ENCODE measurements around the gene DNAL1.

DNA sequence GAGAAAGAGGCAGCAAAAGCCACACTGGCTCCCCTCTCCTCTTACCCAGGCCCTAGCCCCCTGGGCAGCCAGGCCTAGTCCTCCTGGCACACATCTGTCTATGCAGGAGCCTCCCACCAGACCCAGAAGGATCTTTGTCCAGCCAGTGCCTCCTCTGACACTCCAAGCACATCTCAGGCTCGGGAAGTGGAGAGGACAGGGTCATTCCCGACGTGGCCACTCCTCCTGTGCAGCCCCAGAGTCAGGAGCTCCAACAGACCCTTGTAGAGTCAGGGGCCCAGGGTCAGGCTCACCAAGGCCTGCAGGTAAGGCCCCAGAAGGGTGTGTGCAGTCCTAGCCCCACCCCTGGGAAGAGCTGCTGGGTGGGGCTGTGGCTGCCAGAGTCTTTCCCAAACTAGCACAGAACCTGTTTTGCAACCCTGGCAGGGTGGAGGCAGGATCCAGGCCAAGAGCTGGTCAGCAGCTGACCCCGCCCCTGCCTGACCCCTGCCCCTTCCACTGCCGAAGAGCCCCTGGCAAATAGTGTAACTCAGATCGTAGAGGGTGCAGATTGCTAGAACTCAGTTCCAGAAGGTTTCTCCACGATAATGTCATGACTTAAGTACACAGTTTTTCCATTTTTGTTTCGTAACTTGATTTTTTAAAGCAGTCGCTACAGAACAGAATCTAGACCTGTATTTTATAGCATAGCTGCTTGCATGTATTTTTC, 96.0 kb downstream of the DNAL1 start:
- no peak for TF ChIP-seq CBX3 (IDR thresholded peaks at IDR 0.05; ENCODE audit: low read depth)
- TF ChIP-seq, protein P1, sequence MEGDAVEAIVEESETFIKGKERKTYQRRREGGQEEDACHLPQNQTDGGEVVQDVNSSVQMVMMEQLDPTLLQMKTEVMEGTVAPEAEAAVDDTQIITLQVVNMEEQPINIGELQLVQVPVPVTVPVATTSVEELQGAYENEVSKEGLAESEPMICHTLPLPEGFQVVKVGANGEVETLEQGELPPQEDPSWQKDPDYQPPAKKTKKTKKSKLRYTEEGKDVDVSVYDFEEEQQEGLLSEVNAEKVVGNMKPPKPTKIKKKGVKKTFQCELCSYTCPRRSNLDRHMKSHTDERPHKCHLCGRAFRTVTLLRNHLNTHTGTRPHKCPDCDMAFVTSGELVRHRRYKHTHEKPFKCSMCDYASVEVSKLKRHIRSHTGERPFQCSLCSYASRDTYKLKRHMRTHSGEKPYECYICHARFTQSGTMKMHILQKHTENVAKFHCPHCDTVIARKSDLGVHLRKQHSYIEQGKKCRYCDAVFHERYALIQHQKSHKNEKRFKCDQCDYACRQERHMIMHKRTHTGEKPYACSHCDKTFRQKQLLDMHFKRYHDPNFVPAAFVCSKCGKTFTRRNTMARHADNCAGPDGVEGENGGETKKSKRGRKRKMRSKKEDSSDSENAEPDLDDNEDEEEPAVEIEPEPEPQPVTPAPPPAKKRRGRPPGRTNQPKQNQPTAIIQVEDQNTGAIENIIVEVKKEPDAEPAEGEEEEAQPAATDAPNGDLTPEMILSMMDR (IDR thresholded peaks at IDR 0.05 in 2 of 3, conservative IDR thresholded peaks at IDR 0.05 in 1 of 3; ENCODE audit: borderline replicate concordance in 1 of 3, insufficient read depth in 1 of 3, low read depth in 2 of 3, low read length in 2 of 3): no peak
- TF ChIP-seq POLR2AphosphoS5 (IDR thresholded peaks at IDR 0.05; ENCODE audit: low read depth, low read length): peak; percentile 57; the same call in 1 of the 2 replicates
- TF ChIP-seq SP1 (IDR thresholded peaks at IDR 0.05; ENCODE audit: low read depth): no peak
- no peak for TF ChIP-seq POLR2A (IDR thresholded peaks at IDR 0.05; ENCODE audit: borderline replicate concordance, extremely low read depth, insufficient read depth, insufficient read length)
- no peak for TF ChIP-seq EZH2 (IDR thresholded peaks at IDR 0.05)
- peak; percentile 14 for TF ChIP-seq YY1 (IDR thresholded peaks at IDR 0.05; ENCODE audit: extremely low read depth, insufficient replicate concordance, low read depth, low read length)
- TF ChIP-seq ZNF274 (IDR thresholded peaks at IDR 0.05; ENCODE audit: low read depth, low read length): no peak
- no peak for TF ChIP-seq EGR1 (IDR thresholded peaks at IDR 0.05; ENCODE audit: low read depth)
- TF ChIP-seq EZH2phosphoT487 (IDR thresholded peaks at IDR 0.05; ENCODE audit: borderline replicate concordance): no peak
- no peak for TF ChIP-seq RAD21 (IDR thresholded peaks at IDR 0.05; ENCODE audit: low read depth)
- TF ChIP-seq, protein P2, sequence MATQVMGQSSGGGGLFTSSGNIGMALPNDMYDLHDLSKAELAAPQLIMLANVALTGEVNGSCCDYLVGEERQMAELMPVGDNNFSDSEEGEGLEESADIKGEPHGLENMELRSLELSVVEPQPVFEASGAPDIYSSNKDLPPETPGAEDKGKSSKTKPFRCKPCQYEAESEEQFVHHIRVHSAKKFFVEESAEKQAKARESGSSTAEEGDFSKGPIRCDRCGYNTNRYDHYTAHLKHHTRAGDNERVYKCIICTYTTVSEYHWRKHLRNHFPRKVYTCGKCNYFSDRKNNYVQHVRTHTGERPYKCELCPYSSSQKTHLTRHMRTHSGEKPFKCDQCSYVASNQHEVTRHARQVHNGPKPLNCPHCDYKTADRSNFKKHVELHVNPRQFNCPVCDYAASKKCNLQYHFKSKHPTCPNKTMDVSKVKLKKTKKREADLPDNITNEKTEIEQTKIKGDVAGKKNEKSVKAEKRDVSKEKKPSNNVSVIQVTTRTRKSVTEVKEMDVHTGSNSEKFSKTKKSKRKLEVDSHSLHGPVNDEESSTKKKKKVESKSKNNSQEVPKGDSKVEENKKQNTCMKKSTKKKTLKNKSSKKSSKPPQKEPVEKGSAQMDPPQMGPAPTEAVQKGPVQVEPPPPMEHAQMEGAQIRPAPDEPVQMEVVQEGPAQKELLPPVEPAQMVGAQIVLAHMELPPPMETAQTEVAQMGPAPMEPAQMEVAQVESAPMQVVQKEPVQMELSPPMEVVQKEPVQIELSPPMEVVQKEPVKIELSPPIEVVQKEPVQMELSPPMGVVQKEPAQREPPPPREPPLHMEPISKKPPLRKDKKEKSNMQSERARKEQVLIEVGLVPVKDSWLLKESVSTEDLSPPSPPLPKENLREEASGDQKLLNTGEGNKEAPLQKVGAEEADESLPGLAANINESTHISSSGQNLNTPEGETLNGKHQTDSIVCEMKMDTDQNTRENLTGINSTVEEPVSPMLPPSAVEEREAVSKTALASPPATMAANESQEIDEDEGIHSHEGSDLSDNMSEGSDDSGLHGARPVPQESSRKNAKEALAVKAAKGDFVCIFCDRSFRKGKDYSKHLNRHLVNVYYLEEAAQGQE (IDR thresholded peaks at IDR 0.05; ENCODE audit: low read depth): no peak
- TF ChIP-seq CEBPB (IDR thresholded peaks at IDR 0.05; ENCODE audit: low read depth): no peak
